Testis (tissue), 5 donors: Measurements from ENCODE around the gene DAP3. TPM values are rescaled to one million over a fixed set of nuclear protein-coding genes. Genes with fewer than 3 reads are reported as not detected.
"Not testable (repeated sequence)": the region's sequence is repeated elsewhere in the genome, so short reads cannot be mapped to it uniquely, and the experiment has no call there.

Experiments used
- DNase-seq: peaks from one replicate; pipeline ENCODE4 v3.0.0-alpha.2; 2019
- H3K27ac ChIP-seq, 2 donors: fragments of 200-600 bp; sonication (generic); one replicate each; pipeline ENCODE4 v1.5.1; 2019
- H3K27me3 ChIP-seq: fragments of 200-600 bp; sonication (generic); one replicate; pipeline ENCODE4 v1.5.1; 2019
- H3K36me3 ChIP-seq: fragments of 200-600 bp; sonication (generic); one replicate; pipeline ENCODE4 v1.5.1; 2017; ENCODE audit warnings: low read depth; ENCODE audit errors: missing control alignments
- H3K4me1 ChIP-seq: fragments of 200-600 bp; sonication (generic); one replicate; pipeline ENCODE4 v1.5.1; 2019
- H3K4me3 ChIP-seq, 2 donors: fragments of 200-600 bp; sonication (generic); one replicate each; pipeline ENCODE4 v1.5.1; 2017 to 2019
- H3K9me3 ChIP-seq: fragments of 200-600 bp; sonication (generic); one replicate; pipeline ENCODE4 v1.5.1; 2017
- CTCF ChIP-seq, 3 experiments: fragments of 450-650 bp in 2 of 3; fragments of 200-600 bp in 1 of 3; sonication (generic) in 1 of 3; IDR thresholded peaks; one replicate each; pipeline ENCODE4 v1.5.1; 2016 to 2019; ENCODE audit warnings: antibody characterized with exemption in 3 of 3, mild to moderate bottlenecking in 2 of 3, moderate library complexity in 1 of 3
- POLR2A ChIP-seq: fragments of 450-650 bp; IDR thresholded peaks from one replicate; pipeline ENCODE4 v1.6.1; 2017; ENCODE audit warnings: antibody characterized with exemption, mild to moderate bottlenecking, moderate library complexity
- WGBS, 2 donors: methylation state at CpG; one replicate each; pipeline ENCODE4 v1.1.5; 2018; 5-methylcytosine and 5-hydroxymethylcytosine counted together
- intact Hi-C: fragments of 100-400 bp; cut with DNase I; formaldehyde crosslinking; loops from one replicate; pipeline ENCODE4 v1.15.1; 2023; ENCODE audit warnings: low total_unique reads
- long read RNA-seq, 2 donors: transcript quantifications; one replicate each; lab custom pipeline, GENCODE V29; 2026
- polyA plus RNA-seq: library from polyadenylated mRNA; stranded (reverse); fragments of 350-450 nt; fragmentation: Illumina TruSeq; extraction: RNeasy Lipid Tissue Mini Kit (QIAGEN cat#74804); gene quantifications from one replicate; pipeline ENCODE4 v1.2.3, GENCODE V29; 2014; ENCODE audit warnings: low read depth, low replicate concordance; ENCODE audit not compliant: insufficient read depth
- total RNA-seq, 2 donors: library from RNA; depleted of rRNA; stranded (reverse); fragments of >200 nt; gene quantifications; one replicate each; pipeline ENCODE4 v1.2.3, GENCODE V29; 2016

The DAP3 gene
- 100 to 1,000 TPM; 277 to 286 TPM for total RNA-seq
- polyA plus RNA-seq, result 121 TPM
- long read RNA-seq, donor 1, transcript DAP3-216 (2 exons, 679 nt), result major isoform, 35 of 96 reads
- long read RNA-seq, donor 1, transcript DAP3-201 (13 exons, 1,649 nt), result minor isoform, 7 of 96 reads
- long read RNA-seq, donor 1, transcript DAP3-202 (13 exons, 2,089 nt), result minor isoform, 25 of 96 reads
- long read RNA-seq, donor 1, partial matches to known transcripts, result 13 of 96 reads
- long read RNA-seq, donor 1, other reads (novel, unspliced or antisense), result 7 of 96 reads
- long read RNA-seq, donor 2, transcript DAP3-216 (2 exons, 679 nt), result major isoform, 13 of 31 reads
- long read RNA-seq, donor 2, transcript DAP3-202 (13 exons, 2,089 nt), result minor isoform, 8 of 31 reads
- long read RNA-seq, donor 2, transcript DAP3-201 (13 exons, 1,649 nt), result minor isoform, 5 of 31 reads
- long read RNA-seq, donor 2, partial matches to known transcripts, result 0 of 31 reads
- long read RNA-seq, donor 2, other reads (novel, unspliced or antisense), result 0 of 31 reads

- intact Hi-C loops, H3K36me3 ChIP-seq, H3K9me3 ChIP-seq, H3K27me3 ChIP-seq: not testable (repeated sequence)
- DNase-seq, result peak; percentile 86
- H3K4me3 ChIP-seq, result peak within 1 kb of the TSS; percentile 96 to 100
- H3K4me1 ChIP-seq, result peaks cover 23% of the 10 kb centered on the region
- WGBS, 2 donors, result 0% methylated on average over 20 to 28 of the region's 28 CpGs
- H3K27ac ChIP-seq, result peak within 1 kb of the TSS; percentile 98 to 99
Measured at GRCh38 chr1:155689081-155689607, at the start of gene DAP3. Gene DAP3, plus strand, starts transcription at chr1:155689091. Its CDS starts 20,689 bp downstream, at chr1:155709780.

DNA sequence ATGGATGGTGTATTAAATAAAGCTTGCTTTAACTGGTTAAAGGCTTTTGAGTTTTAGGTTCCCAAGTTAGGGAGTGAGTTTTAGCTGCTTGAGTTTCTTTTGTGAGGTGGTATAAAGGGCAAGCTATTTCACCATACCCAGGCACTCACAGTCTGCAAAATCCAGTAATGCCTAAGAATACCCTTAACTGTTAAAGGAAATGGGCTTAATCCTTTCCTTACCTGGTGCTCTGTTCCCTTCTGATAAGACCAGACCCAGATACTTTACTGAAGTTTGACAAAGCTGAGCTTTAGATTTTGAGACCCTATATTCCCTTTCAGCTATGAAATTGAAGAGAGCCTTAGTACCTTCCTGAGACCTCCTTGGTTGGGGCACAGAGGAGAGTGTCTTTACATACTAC lies 48.5 kb upstream of the DAP3 start:
- Histone ChIP-seq H3K36me3 (no peaks in the 10 kb centered on the region), H3K27me3 (no peaks in the 10 kb centered on the region), H3K4me1 (no peaks in the 10 kb centered on the region), H3K9me3 (no peaks in the 10 kb centered on the region), H3K4me3 (no peak overlapping the region), H3K27ac (no peak overlapping the region)
- no peak for TF ChIP-seq CTCF (IDR thresholded peaks at IDR 0.05)
- TF ChIP-seq POLR2A, result no peak
- intact Hi-C loops, result no loop called here
- DNase-seq, result no peak

DNA sequence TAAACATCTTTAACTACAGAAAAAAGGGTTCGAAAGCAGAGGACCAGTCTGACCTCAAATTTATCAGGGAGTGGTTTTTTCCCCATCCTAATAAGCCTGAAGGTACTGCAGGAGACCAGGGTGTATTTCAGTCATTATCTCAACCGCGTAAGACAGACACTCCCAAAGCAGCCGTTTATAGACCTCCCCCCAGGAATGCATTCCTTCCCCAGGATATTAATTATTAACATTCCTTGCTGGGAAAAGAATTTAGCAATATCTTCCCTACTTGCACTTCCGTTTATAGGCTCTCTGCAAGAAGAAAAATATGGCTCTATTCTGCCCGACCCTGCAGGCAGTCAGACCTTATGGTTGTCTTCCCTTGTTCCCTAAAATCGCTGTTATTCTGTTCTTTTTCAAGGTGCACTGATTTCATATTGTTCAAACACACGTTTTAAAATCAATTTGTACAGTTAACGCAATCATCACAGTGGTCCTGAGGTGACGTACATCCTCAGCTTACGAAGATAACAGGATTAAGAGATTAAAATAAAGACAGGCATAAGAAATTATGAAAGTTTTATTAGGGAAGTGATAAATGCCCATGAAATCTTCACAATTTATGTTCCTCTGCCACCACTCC lies 46.2 kb upstream of the DAP3 start:
- H3K4me1 ChIP-seq, H3K27ac ChIP-seq, intact Hi-C loops, H3K4me3 ChIP-seq, H3K9me3 ChIP-seq, DNase-seq, H3K36me3 ChIP-seq, H3K27me3 ChIP-seq: not testable (repeated sequence)
- 78 to 84% methylated on average over 11 of the region's 11 CpGs for WGBS, 2 donors

- no peaks in the 10 kb centered on the region for H3K9me3 ChIP-seq
- no peak for TF ChIP-seq CTCF (IDR thresholded peaks at IDR 0.05)
- TF ChIP-seq POLR2A, result no peak
- no peak for DNase-seq
- H3K4me1 ChIP-seq, result no peaks in the 10 kb centered on the region
- H3K36me3 ChIP-seq, result no peaks in the 10 kb centered on the region
- H3K27ac ChIP-seq, result no peak overlapping the region
- intact Hi-C loops, result no loop called here
- H3K27me3 ChIP-seq, result no peaks in the 10 kb centered on the region
- no peak overlapping the region for H3K4me3 ChIP-seq
- WGBS, 2 donors, result 82 to 89% methylated on average over 3 of the region's 3 CpGs
Measured at GRCh38 chr1:155643230-155643629, 45.7 kb upstream of the DAP3 start.

DNA sequence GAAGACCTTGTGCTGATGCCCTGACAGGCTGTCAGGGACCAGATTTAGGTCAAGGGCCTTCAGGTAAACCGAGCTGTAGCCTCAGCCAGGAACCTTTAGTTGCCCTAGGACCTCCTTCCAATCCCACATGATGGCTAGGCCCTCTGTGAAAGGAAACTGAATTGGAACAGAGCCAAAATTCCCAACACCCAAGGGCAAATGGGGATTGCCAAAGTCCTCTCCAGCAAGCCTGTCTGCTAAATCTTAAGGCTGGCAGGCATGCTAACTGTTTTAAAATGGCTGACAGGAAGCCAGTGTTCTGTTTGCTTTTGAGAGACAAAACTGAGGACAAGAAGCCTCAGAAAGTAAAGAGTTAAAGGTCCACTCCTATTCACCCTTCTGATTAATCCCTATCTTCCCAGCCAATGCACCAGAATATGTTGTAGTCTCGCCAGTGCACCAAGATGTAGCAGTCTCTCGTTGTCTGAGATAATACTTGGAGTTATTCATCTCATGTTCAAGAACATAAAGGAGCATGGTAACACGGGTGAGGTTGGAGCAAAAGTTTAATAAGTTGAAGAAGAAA lies 43.8 kb upstream of the DAP3 start:
- no peaks in the 10 kb centered on the region for H3K27me3 ChIP-seq
- H3K9me3 ChIP-seq, result no peaks in the 10 kb centered on the region
- no peak for DNase-seq
- intact Hi-C loops, result no loop called here
- WGBS, 2 donors, result 52 to 67% methylated on average over 4 of the region's 4 CpGs
- H3K27ac ChIP-seq, result no peak overlapping the region
- no peaks in the 10 kb centered on the region for H3K36me3 ChIP-seq
- TF ChIP-seq CTCF (IDR thresholded peaks at IDR 0.05), result no peak
- no peak for TF ChIP-seq POLR2A
- no peak overlapping the region for H3K4me3 ChIP-seq
- H3K4me1 ChIP-seq, result no peaks in the 10 kb centered on the region
